HCT116 (cell line): ENCODE measurements around the gene KRTAP16-1. TPM values are rescaled to one million over a fixed set of nuclear protein-coding genes. Genes with fewer than 3 reads are reported as not detected.

ENCODE experiments used
- ATAC-seq: fragments of 200-7000 bp; cut with Tn5 transposase; 2 replicates; pipeline ENCODE4 v1.9.1; 2020; ENCODE audit warnings: mild to moderate bottlenecking, moderate library complexity
- Bru-seq: library from RNA; stranded (reverse); fragments of 400-500 nt; gene quantifications from one replicate; lab custom pipeline; 2021; lab: Mats Ljungman, UMichigan
- BruChase-seq, 2 experiments: library from RNA; stranded (reverse); fragments of 400-500 nt; gene quantifications; one replicate each; lab custom pipeline; 2021; lab: Mats Ljungman, UMichigan
- BruUV-seq: library from RNA; stranded (reverse); fragments of 400-500 nt; replicated peaks from 2 replicates; lab custom pipeline; 2021; lab: Mats Ljungman, UMichigan
- CTCF ChIA-PET: fragments of 300-600 bp; sonication (Branson Sonifier 250); formaldehyde crosslinking; loops from one replicate; lab custom pipeline; 2021; ENCODE audit warnings: antibody characterized with exemption; lab: Charles Lee
- POLR2A ChIA-PET: fragments of 300-600, 350-600 bp; sonication (Branson Sonifier 250); formaldehyde crosslinking; loops from one replicate; lab custom pipeline; 2021; ENCODE audit warnings: antibody characterized with exemption; lab: Charles Lee
- RAD21 ChIA-PET, 2 experiments: fragments of 300-600 bp; sonication (Branson Sonifier 250); formaldehyde crosslinking; loops; one replicate each; lab custom pipeline; 2023; ENCODE audit warnings: low total read pairs in 2 of 2; ENCODE audit not compliant: uncharacterized antibody in 2 of 2, unreplicated experiment in 2 of 2, low non-redundant PET in 1 of 2; lab: Charles Lee
- DNase-seq: peaks from one replicate; pipeline ENCODE4 v3.0.0-alpha.2; 2010; ENCODE audit warnings: low read depth, low spot score
- H2AFZ ChIP-seq: fragments of 200-600 bp; shearing (Covaris generic), sonication (generic); 2 replicates; pipeline ENCODE4 v1.6.1; 2017; ENCODE audit warnings: low read depth, mixed run types, mixed read lengths, antibody characterized with exemption, low read length; ENCODE audit not compliant: poor library complexity, severe bottlenecking
- H3K27ac ChIP-seq: 2 replicates; pipeline ENCODE4 v1.5.1; 2012; ENCODE audit warnings: low read depth, low read length
- H3K27me3 ChIP-seq: fragments of 200-600 bp; sonication (generic); 2 replicates; pipeline ENCODE4 v1.6.1; 2016; ENCODE audit warnings: mixed run types, low read length, mixed read lengths; ENCODE audit not compliant: insufficient read depth
- H3K36me3 ChIP-seq, 2 experiments: fragments of 200-500 bp in 1 of 2; fragments of 200-600 bp in 1 of 2; sonication (Bioruptor generic) in 1 of 2; sonication (generic) in 1 of 2; 2 replicates each; pipeline versions ENCODE4 v1.5.1 to v1.6.1; 2014 to 2016; ENCODE audit warnings: low read length in 2 of 2, inconsistent platforms in 1 of 2, mixed read lengths in 1 of 2, mixed run types in 1 of 2; ENCODE audit not compliant: insufficient read depth in 2 of 2, control insufficient read depth in 1 of 2
- H3K4me1 ChIP-seq, 2 experiments: fragments of 200-600 bp in 1 of 2; sonication (generic) in 1 of 2; 2 replicates each; pipeline versions ENCODE4 v1.5.1 to v1.6.1; 2012 to 2017; ENCODE audit warnings: low read length in 2 of 2, inconsistent platforms in 1 of 2, mild to moderate bottlenecking in 1 of 2, mixed read lengths in 1 of 2, mixed run types in 1 of 2, moderate library complexity in 1 of 2; ENCODE audit not compliant: insufficient read depth in 2 of 2, control insufficient read depth in 1 of 2
- H3K4me2 ChIP-seq: fragments of 200-600 bp; sonication (generic); 2 replicates; pipeline ENCODE4 v1.6.1; 2017; ENCODE audit warnings: mixed run types, low read length, mixed read lengths
- H3K4me3 ChIP-seq, 2 experiments: fragments of 200-600 bp in 1 of 2; sonication (generic) in 1 of 2; replicated peaks in 1 of 2; 2 replicates each; pipeline ENCODE4 v1.5.1; 2011 to 2016; ENCODE audit warnings: low read length in 2 of 2, control low read depth in 1 of 2, low read depth in 1 of 2, mild to moderate bottlenecking in 1 of 2, mixed read lengths in 1 of 2, mixed run types in 1 of 2
- H3K79me2 ChIP-seq: fragments of 200-600 bp; sonication (generic); 2 replicates; pipeline ENCODE4 v1.6.1; 2017; ENCODE audit warnings: mild to moderate bottlenecking, mixed run types, low read length, moderate library complexity, mixed read lengths; ENCODE audit not compliant: insufficient read depth
- H3K9ac ChIP-seq: fragments of 200-600 bp; sonication (generic); 2 replicates; pipeline ENCODE4 v1.6.1; 2016; ENCODE audit warnings: low read length, mixed read lengths
- H3K9me2 ChIP-seq: fragments of 200-600 bp; sonication (generic), shearing (Covaris generic); 2 replicates; pipeline ENCODE4 v1.6.1; 2017; ENCODE audit warnings: mixed run types, mild to moderate bottlenecking, moderate library complexity; ENCODE audit not compliant: insufficient read depth
- H3K9me3 ChIP-seq, 2 experiments: fragments of 200-500 bp in 1 of 2; fragments of 200-600 bp in 1 of 2; sonication (Bioruptor generic) in 1 of 2; sonication (generic) in 1 of 2; 2 replicates each; pipeline ENCODE4 v1.6.1; 2014 to 2017; ENCODE audit warnings: low read length in 2 of 2, mixed read lengths in 2 of 2, inconsistent platforms in 1 of 2, low read depth in 1 of 2, mild to moderate bottlenecking in 1 of 2, mixed run types in 1 of 2, moderate library complexity in 1 of 2; ENCODE audit not compliant: control insufficient read depth in 1 of 2, insufficient read depth in 1 of 2
- H4K20me1 ChIP-seq: fragments of 200-600 bp; sonication (generic), shearing (Covaris generic); 2 replicates; pipeline ENCODE4 v1.6.1; 2017; ENCODE audit warnings: mixed run types, mild to moderate bottlenecking, moderate library complexity; ENCODE audit not compliant: insufficient read depth
- CBX3 ChIP-seq: IDR thresholded peaks from 2 replicates; pipeline ENCODE4 v1.6.1; 2012; ENCODE audit warnings: low read depth
- EGR1 ChIP-seq: IDR thresholded peaks from 2 replicates; pipeline ENCODE4 v1.6.1; 2012; ENCODE audit warnings: low read depth
- ELF1 ChIP-seq: IDR thresholded peaks from 2 replicates; pipeline ENCODE4 v1.6.1; 2012; ENCODE audit warnings: low read depth, borderline replicate concordance
- JUND ChIP-seq: IDR thresholded peaks from 2 replicates; pipeline ENCODE4 v1.6.1; 2012
- MAX ChIP-seq: IDR thresholded peaks from 2 replicates; pipeline ENCODE4 v1.6.1; 2012
- POLR2A ChIP-seq: IDR thresholded peaks from 2 replicates; pipeline ENCODE4 v1.7.0; 2011; ENCODE audit warnings: borderline replicate concordance; ENCODE audit not compliant: insufficient read depth, insufficient read length; ENCODE audit errors: extremely low read depth
- POLR2AphosphoS5 ChIP-seq: IDR thresholded peaks from 2 replicates; pipeline ENCODE4 v1.6.1; 2011; ENCODE audit warnings: mild to moderate bottlenecking, low read depth, low read length, moderate library complexity
- RAD21 ChIP-seq: IDR thresholded peaks from 2 replicates; pipeline ENCODE4 v1.6.1; 2012; ENCODE audit warnings: low read depth, mild to moderate bottlenecking
- SIN3A ChIP-seq: IDR thresholded peaks from 2 replicates; pipeline ENCODE4 v1.6.1; 2012; ENCODE audit warnings: low read depth
- SP1 ChIP-seq: IDR thresholded peaks from 2 replicates; pipeline ENCODE4 v1.6.1; 2012; ENCODE audit warnings: low read depth
- SRF ChIP-seq: IDR thresholded peaks from 2 replicates; pipeline ENCODE4 v1.6.1; 2012; ENCODE audit warnings: low read depth
- TCF7L2 ChIP-seq: IDR thresholded peaks from 2 replicates; pipeline ENCODE4 v1.7.0; 2011; ENCODE audit warnings: borderline replicate concordance, inconsistent platforms; ENCODE audit not compliant: insufficient read depth, insufficient read length; ENCODE audit errors: extremely low read depth
- ZFX ChIP-seq: fragments of 450-650 bp; IDR thresholded peaks from 2 replicates; pipeline ENCODE4 v1.6.1; 2017
- ZNF274 ChIP-seq: fragments of 200-500 bp; sonication (Bioruptor generic); IDR thresholded peaks from 2 replicates; pipeline ENCODE4 v1.6.1; 2014; ENCODE audit warnings: mild to moderate bottlenecking, low read depth, low read length, inconsistent platforms
- intact Hi-C: fragments of 100-400 bp; cut with micrococcal nuclease; formaldehyde crosslinking; loops from 2 replicates; pipeline ENCODE4 v1.10.0; 2022
- long read RNA-seq: library from polyadenylated mRNA; unstranded; transcript quantifications from one replicate; pipeline ENCODE4 v2.0.0, GENCODE V29; 2021; ENCODE audit not compliant: unreplicated experiment
- polyA plus RNA-seq: library from polyadenylated mRNA; unstranded; fragments of >200 nt; gene quantifications from 2 replicates; pipeline ENCODE4 v1.2.1, GENCODE V29; 2012; ENCODE audit warnings: missing spikeins
- total RNA-seq: library from RNA; stranded (reverse); gene quantifications from one replicate; pipeline ENCODE4 v1.2.1, GENCODE V29; 2021; ENCODE audit not compliant: unreplicated experiment
- TF ChIP-seq, protein P1 (sequence below): IDR thresholded peaks from 2 replicates; pipeline ENCODE4 v1.6.1; 2012

KRTAP16-1 gene, protein sequence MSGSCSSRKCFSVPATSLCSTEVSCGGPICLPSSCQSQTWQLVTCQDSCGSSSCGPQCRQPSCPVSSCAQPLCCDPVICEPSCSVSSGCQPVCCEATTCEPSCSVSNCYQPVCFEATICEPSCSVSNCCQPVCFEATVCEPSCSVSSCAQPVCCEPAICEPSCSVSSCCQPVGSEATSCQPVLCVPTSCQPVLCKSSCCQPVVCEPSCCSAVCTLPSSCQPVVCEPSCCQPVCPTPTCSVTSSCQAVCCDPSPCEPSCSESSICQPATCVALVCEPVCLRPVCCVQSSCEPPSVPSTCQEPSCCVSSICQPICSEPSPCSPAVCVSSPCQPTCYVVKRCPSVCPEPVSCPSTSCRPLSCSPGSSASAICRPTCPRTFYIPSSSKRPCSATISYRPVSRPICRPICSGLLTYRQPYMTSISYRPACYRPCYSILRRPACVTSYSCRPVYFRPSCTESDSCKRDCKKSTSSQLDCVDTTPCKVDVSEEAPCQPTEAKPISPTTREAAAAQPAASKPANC
- total RNA-seq (not detected), Bru-seq, nascent RNA (not detected), BruChase-seq, experiment 1, labeled RNA remaining after a 6-hour chase (not detected), BruChase-seq, experiment 2, labeled RNA remaining after a 2-hour chase (not detected)
- polyA plus RNA-seq: not detected in 2 replicates
- long read RNA-seq, partial matches to known transcripts: 0 of 1 reads
- long read RNA-seq, other reads (novel, unspliced or antisense): 1 of 1 reads

DNA sequence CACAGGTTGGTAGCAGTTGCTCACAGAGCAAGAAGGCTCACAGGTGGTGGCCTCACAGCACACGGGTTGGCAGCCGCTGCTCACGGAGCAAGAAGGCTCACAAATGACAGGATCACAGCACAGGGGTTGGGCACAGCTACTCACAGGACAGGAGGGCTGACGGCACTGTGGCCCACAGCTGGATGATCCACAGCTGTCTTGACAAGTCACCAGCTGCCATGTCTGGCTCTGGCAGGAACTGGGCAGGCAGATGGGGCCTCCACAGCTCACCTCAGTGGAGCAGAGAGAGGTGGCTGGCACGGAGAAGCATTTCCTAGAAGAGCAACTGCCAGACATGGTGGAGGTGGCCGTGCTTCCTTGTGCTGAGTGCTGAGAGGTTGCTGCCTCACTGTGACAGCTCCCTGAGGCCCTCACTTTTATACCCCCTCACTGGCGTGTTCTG lies at the start of gene KRTAP16-1:
TSS of gene KRTAP16-1 (minus strand) at position 392 of the 442 bp plus-strand sequence. CDS start at position 336, 56 bp downstream.
- intact Hi-C loops: no loop called here
- TF ChIP-seq, protein P1, sequence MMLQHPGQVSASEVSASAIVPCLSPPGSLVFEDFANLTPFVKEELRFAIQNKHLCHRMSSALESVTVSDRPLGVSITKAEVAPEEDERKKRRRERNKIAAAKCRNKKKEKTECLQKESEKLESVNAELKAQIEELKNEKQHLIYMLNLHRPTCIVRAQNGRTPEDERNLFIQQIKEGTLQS: no peak
- TF ChIP-seq SIN3A (no peak), POLR2AphosphoS5 (no peak)
- TF ChIP-seq, all 23 proteins: peak for 0
- no peak within 1 kb of the TSS for H3K27ac ChIP-seq
- no peak within 1 kb of the TSS for H3K4me3 ChIP-seq
- no peak within 1 kb of the TSS for H2AFZ ChIP-seq
- POLR2A ChIA-PET: no interaction called here
- RAD21 ChIA-PET: no interaction called here
- H3K4me2 ChIP-seq: no peak within 1 kb of the TSS
- no peaks in the 10 kb centered on the region for H3K36me3 ChIP-seq
- DNase-seq (no peak), ATAC-seq (no peak)
- no peak within 1 kb of the TSS for H3K9ac ChIP-seq
- BruUV-seq: no TSS peak
- H3K9me3 ChIP-seq: no peaks in the 10 kb centered on the region
- H3K4me1 ChIP-seq: no peaks in the 10 kb centered on the region
- CTCF ChIA-PET: no interaction called here
- no peaks in the 10 kb centered on the region for H3K79me2 ChIP-seq
- H3K9me2 ChIP-seq: no peaks in the 10 kb centered on the region
- no peaks in the 10 kb centered on the region for H3K27me3 ChIP-seq
- no peaks in the 10 kb centered on the region for H4K20me1 ChIP-seq

DNA sequence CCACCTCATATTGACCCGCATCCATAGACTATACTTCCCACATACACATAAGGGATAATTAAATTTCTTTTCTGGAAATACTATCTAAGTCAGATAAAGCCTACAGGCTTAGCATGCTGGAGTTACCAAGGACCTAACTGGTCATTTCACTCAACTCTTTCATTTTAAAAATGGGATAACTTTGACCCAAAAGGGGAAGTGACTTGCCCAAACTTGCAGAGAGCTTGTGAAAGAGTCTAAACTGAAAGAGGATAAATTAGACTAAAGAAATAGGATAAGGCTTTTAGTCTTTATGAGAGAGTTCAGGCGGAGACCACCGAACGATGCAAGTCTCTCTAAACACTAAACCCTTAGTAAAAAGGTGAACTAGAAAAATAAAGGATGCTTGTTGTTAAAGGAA lies 45.4 kb upstream of the KRTAP16-1 start:
- no peak overlapping the region for H3K4me3 ChIP-seq
- H3K4me2 ChIP-seq: no peak overlapping the region
- H4K20me1 ChIP-seq: no peaks in the 10 kb centered on the region
- TF ChIP-seq POLR2AphosphoS5 (no peak), MAX (no peak), SIN3A (no peak), POLR2A (no peak), CBX3 (no peak), SRF (no peak), EGR1 (no peak), RAD21 (no peak), ELF1 (no peak), ZNF274 (no peak), TCF7L2 (no peak), JUND (no peak), SP1 (no peak), ZFX (no peak)
- ChIA-PET POLR2A (no interaction called here), CTCF (no interaction called here), RAD21 (no interaction called here)
- no peak overlapping the region for H3K9ac ChIP-seq
- no peak overlapping the region for H2AFZ ChIP-seq
- no peaks in the 10 kb centered on the region for H3K9me2 ChIP-seq
- DNase-seq (no peak), ATAC-seq (no peak)
- no TSS peak for BruUV-seq
- no peak overlapping the region for H3K27ac ChIP-seq
- no peaks in the 10 kb centered on the region for H3K27me3 ChIP-seq
- H3K79me2 ChIP-seq: no peaks in the 10 kb centered on the region
- H3K4me1 ChIP-seq: no peaks in the 10 kb centered on the region
- intact Hi-C loops: no loop called here
- H3K36me3 ChIP-seq: no peaks in the 10 kb centered on the region
- H3K9me3 ChIP-seq: peaks cover 0 to 6% of the 10 kb centered on the region in 2 experiments; a peak in 1 of 4 replicates
